MCF 10A (cell line): Measurements from ENCODE around the gene ZDHHC15. TPM values are rescaled to one million over a fixed set of nuclear protein-coding genes. Genes with fewer than 3 reads are reported as not detected.

Experiments
- BruUV-seq: library from RNA; stranded (reverse); fragments of 400-500 nt; replicated peaks from 2 replicates; lab custom pipeline; 2021; lab: Mats Ljungman, UMichigan
- CTCF ChIA-PET: fragments of 300-600 bp; sonication (Branson Sonifier 250); formaldehyde crosslinking; extraction: SDS; loops from one replicate; lab custom pipeline; 2021; ENCODE audit warnings: antibody characterized with exemption, inconsistent platforms; lab: Yijun Ruan, JAX
- POLR2A ChIA-PET: fragments of 300-600, 350-650 bp; sonication (Branson Sonifier 250); formaldehyde crosslinking; extraction: SDS; loops from one replicate; lab custom pipeline; 2020; ENCODE audit warnings: antibody characterized with exemption, inconsistent platforms; lab: Yijun Ruan, JAX
- DNase-seq: peaks from one replicate; pipeline ENCODE4 v3.0.0-alpha.2; 2018; ENCODE audit not compliant: unreplicated experiment
- H3K27ac Mint-ChIP-seq: one replicate; pipeline ENCODE4 v1.8.0; 2022; ENCODE audit warnings: mild to moderate bottlenecking, low read depth, mixed read lengths; ENCODE audit not compliant: unreplicated experiment
- H3K27me3 Mint-ChIP-seq: one replicate; pipeline ENCODE4 v1.8.0; 2022; ENCODE audit warnings: mixed read lengths; ENCODE audit not compliant: insufficient read depth, unreplicated experiment
- H3K36me3 Mint-ChIP-seq: one replicate; pipeline ENCODE4 v1.8.0; 2022; ENCODE audit warnings: mild to moderate bottlenecking, moderate library complexity, mixed read lengths; ENCODE audit not compliant: insufficient read depth, unreplicated experiment
- H3K4me1 Mint-ChIP-seq: one replicate; pipeline ENCODE4 v1.8.0; 2022; ENCODE audit warnings: mixed read lengths; ENCODE audit not compliant: insufficient read depth, unreplicated experiment
- H3K4me3 Mint-ChIP-seq: one replicate; pipeline ENCODE4 v1.8.0; 2022; ENCODE audit warnings: mild to moderate bottlenecking, moderate library complexity, mixed read lengths; ENCODE audit not compliant: unreplicated experiment
- H3K9me3 Mint-ChIP-seq: one replicate; pipeline ENCODE4 v1.8.0; 2022; ENCODE audit warnings: mixed read lengths; ENCODE audit not compliant: unreplicated experiment
- CTCF ChIP-seq: fragments of 200-600 bp; IDR thresholded peaks from one replicate; pipeline ENCODE4 v1.8.0; 2022; ENCODE audit warnings: antibody characterized with exemption, mild to moderate bottlenecking; ENCODE audit not compliant: unreplicated experiment
- intact Hi-C: fragments of 100-400 bp; cut with micrococcal nuclease; formaldehyde crosslinking; loops from 2 replicates; pipeline ENCODE4 v1.14.1; 2022
- total RNA-seq: library from RNA; stranded (reverse); gene quantifications from 2 replicates; pipeline ENCODE4 v1.2.3, GENCODE V29; 2022

Gene ZDHHC15
- total RNA-seq, 1 experiment from 2014 or later = not detected

- Mint-ChIP-seq H3K27me3 (peaks cover 20% of the 10 kb centered on the region), H3K27ac (no peak overlapping the region), H3K4me3 (no peak overlapping the region), H3K9me3 (peaks cover 21% of the 10 kb centered on the region), H3K36me3 (no peaks in the 10 kb centered on the region), H3K4me1 (no peaks in the 10 kb centered on the region)
- no peak for TF ChIP-seq CTCF
- DNase-seq = no peak
- CTCF ChIA-PET = no interaction called here
- BruUV-seq = no TSS peak
- POLR2A ChIA-PET = interaction anchor here (0.7 kb wide), 1 partner anchor 12 kb away, joined by 3 read pairs; no protein-coding TSS in a partner anchor
- intact Hi-C loops = no loop called here
These were observed 132.4 kb downstream of the ZDHHC15 start for GRCh38 chrX:75390470-75390869.

GRCh38 chrX:75369721-75370120 is 153.1 kb downstream of the ZDHHC15 start:
- no peak for DNase-seq
- no peaks in the 10 kb centered on the region for H3K9me3 Mint-ChIP-seq
- H3K36me3 Mint-ChIP-seq = no peaks in the 10 kb centered on the region
- CTCF ChIA-PET = no interaction called here
- intact Hi-C loops = no loop called here
- H3K27ac Mint-ChIP-seq = no peak overlapping the region
- no TSS peak for BruUV-seq
- POLR2A ChIA-PET = no interaction called here
- no peak for TF ChIP-seq CTCF
- H3K4me3 Mint-ChIP-seq = no peak overlapping the region
- H3K27me3 Mint-ChIP-seq = no peaks in the 10 kb centered on the region
- H3K4me1 Mint-ChIP-seq = no peaks in the 10 kb centered on the region

GRCh38 chrX:75366861-75367260 is 156.0 kb downstream of the ZDHHC15 start:
- no peak for TF ChIP-seq CTCF
- CTCF ChIA-PET = no interaction called here
- intact Hi-C loops = no loop called here

GRCh38 chrX:75365243-75365975 is 157.4 kb downstream of the ZDHHC15 start:
- H3K27ac Mint-ChIP-seq = no peak overlapping the region
- H3K27me3 Mint-ChIP-seq = no peaks in the 10 kb centered on the region
- no peaks in the 10 kb centered on the region for H3K9me3 Mint-ChIP-seq
- no peak for DNase-seq
- no peak for TF ChIP-seq CTCF
- no peaks in the 10 kb centered on the region for H3K36me3 Mint-ChIP-seq
- BruUV-seq = no TSS peak
- intact Hi-C loops = no loop called here
- H3K4me3 Mint-ChIP-seq = no peak overlapping the region
- CTCF ChIA-PET = no interaction called here
- no peaks in the 10 kb centered on the region for H3K4me1 Mint-ChIP-seq
- POLR2A ChIA-PET = no interaction called here

More at GRCh38 chrX:75366861-75367260, 156.0 kb downstream of the ZDHHC15 start:
- no TSS peak for BruUV-seq
- Mint-ChIP-seq H3K4me3 (no peak overlapping the region), H3K27me3 (no peaks in the 10 kb centered on the region), H3K4me1 (no peaks in the 10 kb centered on the region), H3K9me3 (no peaks in the 10 kb centered on the region), H3K27ac (no peak overlapping the region), H3K36me3 (no peaks in the 10 kb centered on the region)
- POLR2A ChIA-PET = no interaction called here
- DNase-seq = no peak
